HuH-7 (cell line): Measurements from ENCODE around the gene ZSCAN30.

Experiments used
- DNase-seq: peaks from one replicate; pipeline ENCODE4 v3.0.0; 2011; ENCODE audit warnings: low spot score

Gene ZSCAN30

DNA sequence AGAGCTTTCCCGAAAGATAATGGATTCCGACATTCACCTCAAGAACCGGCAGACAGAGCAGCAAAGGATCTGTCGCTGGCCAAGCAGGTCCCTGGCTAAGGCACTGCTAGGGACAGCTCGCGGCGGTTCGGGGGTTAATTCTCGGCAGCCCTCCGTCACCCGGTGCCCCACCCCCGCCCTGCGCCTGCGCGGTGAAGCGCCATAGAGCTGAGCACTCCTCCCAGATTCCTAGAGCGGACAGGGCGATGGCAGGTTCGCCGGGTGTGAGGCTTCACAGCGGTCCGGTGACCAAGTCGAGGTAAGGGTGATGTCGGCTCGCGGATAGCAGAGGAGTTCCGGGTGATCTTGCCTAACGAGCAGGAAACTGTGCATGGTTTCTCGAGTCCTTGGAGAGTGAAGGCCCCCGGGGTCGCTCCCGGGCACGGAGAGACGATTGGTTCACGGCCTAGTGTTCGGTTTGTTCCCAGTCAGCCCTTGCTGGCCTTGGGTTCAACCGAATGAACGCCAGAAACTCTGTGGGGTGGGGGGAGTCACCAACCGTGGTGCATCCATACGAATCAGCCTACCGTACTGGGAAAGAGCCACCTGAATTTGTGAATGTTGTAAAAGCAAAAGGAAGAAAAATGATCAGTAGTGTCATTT is at the start of gene ZSCAN30:
ZSCAN30 (minus strand) TSS at position 136 of the 642 bp plus-strand sequence. CDS start 25,877 bp downstream, outside the sequence.
- DNase-seq, result peak; percentile 82

DNA sequence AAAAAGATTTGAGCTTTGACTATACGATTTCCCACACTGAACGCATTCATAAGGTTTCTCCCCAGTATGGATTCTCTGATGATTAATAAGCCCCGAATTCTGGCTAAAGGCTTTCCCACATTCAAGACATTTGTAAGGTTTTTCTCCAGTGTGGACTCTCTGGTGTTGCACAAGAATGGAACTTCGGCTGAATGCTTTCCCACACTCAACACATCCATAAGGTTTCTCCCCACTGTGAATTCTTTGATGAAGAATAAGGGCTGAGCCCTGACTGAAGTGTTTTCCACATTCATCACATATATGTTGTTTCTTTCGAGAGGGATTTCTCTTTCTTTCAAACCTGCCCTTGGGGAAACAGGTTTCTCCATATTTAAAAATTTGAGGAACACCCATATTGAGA is 47.3 kb upstream of the ZSCAN30 start:
- no peak for DNase-seq

DNA sequence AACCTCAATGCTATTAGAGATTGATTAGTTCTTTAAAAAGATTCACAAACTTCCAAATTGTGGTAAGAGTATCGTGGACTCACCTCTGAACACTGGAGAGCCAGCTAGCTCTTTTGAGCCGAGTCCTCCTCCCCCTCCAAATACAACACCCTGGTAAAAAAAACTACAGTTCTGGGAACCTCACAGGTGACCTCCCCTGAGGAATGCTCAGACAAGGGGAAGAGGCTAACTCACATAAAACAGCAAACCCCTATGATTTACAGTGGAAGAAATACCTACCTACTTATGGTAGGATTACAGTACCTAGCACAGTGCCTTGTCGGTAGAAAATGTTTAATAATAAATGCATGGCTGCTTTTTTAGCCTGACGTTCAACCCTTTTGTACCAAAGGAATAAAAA is 45.8 kb upstream of the ZSCAN30 start:
- no peak for DNase-seq

DNA sequence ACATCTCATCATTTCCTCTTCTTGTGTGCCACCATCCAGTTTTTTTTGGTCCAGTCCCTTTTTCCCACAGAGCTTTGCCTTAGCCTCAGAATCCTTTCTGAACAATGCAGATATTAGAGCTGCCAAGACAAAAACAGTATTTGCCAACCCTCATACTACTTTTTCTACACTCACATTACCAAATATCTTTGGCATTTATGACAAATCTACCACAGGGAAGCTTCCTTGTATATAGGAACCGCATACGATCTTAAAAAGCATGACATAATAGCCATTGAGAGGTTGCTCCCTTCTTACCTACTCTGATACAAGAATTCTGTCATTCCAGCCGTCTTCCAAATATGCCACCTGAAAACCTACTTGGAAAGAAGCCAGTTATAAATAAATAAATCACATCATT is 44.8 kb upstream of the ZSCAN30 start:
- DNase-seq, result no peak

DNA sequence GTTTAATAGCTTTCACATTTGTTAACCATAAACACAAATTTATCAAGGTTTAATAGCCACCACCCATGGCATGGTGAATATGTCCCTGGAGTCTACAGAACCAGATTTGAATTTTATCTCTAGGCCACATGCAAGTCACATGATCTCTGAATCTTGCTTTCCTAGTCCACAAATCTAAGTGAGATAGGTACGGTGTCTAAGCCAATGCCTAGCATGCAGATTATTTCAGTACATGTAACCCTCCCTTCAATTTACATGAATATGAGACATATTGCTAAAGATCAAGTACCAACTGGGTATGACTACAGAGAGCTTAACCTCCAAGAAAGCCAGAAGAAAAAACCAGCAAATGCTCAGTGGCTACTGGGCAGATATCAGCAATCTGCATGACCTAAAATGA is 44.2 kb upstream of the ZSCAN30 start:
- DNase-seq, result no peak

DNA sequence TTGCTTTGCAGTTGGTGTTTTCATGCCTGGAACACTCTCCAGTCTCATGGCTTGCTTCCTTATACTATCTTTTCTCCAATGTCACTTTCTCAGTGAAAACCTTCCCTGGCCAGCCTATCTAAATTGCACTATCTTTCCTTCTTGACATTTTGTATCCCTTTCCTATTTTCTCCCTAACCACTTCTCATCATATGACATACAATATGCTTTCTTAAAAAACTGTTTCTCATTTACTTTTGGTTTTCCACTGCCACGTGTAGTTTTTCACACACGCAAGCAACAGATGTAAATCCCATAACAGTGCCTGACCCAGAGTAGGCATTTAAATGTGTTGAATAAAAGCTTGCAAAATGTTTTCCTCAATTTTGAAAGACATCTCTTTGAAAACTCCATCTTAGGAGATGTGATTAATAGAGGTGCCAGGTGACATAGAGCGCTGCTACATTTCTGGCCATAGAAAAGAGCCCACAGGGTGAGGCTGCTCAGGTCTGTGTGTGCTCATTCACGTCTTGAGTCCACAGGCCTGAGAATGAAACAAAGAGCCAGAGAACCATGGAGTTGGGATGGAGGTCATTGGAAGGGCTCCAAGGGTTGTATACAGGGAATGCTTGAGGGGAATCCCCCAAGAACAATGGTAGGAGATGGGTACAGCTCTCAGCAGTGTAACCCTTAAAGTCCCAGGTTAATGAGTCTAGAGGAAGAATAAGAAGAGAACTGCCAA is 41.5 kb upstream of the ZSCAN30 start:
- no peak for DNase-seq

DNA sequence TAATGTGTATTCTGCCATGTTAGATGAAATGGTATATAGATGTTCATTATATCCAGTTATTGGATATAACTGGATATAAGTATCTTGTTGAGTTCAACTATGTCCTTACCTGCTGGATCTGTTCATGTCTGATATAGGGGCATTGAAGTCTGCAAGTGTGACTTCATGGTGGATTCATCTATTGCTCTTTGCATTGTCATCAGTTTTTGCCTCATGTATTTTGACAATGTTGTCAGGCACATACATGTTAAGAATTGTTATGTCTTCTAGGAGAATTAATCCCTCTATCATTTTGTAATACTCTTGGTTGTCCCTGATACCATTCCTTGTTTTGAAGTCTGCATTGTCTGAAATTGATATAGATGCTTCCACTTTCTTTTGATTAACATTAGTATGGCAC is 38.8 kb upstream of the ZSCAN30 start:
- no peak for DNase-seq

DNA sequence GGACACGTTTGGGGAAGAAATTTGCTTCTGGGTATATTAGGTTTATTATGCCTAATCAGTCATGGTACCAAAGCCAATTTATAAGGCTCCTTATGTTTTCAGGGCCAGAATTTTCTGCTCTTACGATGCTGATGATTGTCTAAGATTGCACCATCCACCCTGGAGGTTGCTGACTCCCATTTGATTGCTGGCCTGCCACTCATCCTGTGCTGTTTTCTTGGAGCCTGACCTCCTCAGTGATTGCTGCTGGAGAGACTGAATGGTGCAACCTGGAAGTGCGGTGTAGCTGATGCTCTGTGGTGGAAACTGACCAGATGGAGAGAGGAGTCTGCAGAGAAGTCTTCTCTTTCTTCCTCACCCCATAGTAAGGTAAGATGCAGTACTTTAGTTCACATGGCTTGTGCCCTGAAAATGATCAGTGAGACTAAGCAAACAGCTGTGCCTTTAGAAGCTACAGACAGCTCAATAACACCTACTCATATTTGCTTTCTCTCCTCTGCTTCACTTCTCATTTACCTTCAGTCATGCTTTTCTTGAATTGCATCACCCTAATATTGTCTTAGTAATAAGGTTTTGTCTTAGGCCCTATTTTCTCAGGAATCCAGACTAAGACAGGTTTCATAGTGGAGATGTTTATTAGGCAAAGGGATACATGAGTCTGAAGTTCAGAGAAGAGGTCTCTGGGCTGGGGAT is 36.8 kb upstream of the ZSCAN30 start:
- no peak for DNase-seq

DNA sequence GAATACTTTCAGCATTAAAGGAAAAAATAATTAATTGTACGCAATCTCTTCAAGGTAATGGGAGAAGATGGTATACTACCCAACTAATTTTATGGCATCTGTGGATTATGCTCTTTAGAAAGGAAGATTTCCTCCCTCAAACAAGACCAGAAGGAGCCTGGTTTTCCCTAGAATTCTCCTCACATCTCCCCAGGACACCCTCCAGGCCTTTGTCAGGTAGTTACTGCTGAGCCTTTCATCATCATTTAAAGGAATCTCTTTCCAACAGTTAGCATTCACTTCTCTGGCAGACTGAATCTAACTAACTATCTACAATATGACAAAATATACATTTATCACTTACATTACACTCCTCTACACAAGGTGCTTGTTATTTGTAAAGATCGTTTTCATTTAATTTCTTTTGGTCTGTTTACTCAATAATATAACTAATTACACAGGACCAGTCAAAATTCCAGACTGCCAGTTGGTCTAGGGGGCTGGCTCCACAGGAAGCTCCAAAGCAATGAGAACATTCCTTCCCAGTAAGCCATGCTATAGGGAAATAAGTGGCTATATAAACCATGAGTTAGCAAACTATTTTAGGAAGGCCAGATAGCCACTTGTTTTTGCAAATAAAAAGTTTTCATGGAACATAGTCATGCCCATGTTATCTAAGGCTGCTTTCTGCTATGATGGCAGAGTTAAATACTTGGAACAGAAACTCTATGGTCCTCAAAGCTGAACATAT is 35.1 kb upstream of the ZSCAN30 start:
- no peak for DNase-seq

DNA sequence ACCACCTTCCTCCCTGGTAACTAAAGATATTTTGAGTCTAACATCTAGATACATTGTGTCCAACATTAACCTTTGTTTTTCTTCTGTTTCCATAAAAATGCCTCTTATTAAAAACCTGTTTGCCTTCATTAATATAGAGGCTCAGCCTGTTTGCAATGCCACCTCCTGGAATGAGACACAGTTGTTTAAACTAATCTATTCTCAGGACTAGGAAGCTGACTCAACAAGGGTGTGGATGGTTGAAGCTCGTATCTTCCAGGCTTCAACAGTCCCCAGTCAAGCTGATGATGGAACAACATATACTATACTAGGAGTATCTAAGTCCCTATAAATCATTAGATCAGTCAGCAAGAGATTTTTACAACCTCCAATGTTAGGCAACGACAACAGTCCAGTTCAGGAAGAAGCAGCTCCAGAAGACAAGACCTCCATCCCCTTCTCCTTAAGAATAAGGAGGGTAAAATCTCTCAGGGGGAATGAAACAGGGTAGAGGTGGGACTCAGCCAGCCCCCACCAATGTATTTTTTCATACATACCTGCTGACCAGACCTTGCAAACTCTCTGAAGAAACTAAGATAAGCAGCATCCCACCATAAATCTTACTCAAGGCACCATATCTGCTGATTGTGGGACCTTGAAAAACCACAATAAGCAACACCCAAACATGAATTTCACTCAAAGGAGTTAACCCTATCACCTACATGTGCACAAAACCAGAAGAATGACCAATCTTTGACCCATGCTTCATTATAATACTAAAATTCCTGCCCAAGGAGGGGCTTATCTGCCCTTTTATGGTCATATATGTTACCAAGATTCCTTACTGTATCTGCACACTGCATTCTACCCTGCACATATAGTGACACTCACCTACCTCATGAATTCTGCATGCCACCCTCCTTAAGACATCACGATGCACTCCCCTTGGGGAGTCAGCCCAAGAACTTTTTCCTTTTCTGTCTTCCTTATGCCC is 32.7 kb upstream of the ZSCAN30 start:
- DNase-seq, result no peak

DNA sequence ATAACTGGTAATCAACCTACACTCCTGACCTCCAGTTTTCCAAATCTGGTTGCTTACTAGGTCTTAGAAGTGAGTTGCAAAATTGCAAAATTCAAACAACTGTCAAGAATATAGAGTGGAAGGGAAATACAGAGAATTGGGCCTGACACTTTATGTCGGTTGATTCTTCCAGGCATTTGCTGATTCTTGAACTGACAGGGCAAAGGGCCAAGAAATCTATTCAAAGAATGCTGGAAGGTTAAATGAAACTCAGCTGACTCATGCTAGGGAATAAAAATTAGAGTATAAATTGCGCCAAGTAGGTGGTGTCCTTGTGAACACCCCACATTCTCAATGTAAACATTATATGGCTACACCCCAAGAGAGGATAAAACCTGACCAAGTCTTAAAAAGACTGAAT is 21.5 kb upstream of the ZSCAN30 start:
- no peak for DNase-seq

DNA sequence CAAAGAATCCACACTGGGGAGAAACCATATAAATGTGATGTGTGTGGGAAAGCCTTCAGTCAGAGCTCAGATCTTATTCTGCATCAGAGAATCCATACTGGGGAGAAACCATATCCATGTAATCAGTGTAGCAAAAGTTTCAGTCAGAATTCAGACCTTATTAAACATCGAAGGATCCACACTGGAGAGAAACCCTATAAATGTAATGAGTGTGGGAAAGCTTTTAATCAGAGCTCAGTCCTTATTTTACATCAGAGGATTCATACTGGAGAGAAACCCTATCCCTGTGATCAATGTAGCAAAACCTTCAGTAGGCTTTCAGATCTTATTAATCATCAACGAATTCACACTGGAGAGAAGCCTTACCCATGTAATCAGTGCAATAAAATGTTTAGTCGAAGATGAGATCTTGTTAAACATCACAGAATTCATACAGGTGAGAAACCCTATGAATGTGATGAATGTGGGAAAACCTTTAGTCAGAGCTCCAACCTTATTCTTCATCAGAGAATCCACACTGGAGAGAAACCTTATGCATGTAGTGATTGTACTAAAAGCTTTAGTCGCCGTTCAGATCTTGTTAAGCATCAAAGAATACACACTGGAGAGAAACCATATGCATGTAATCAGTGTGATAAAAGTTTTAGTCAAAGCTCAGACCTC is 16.7 kb upstream of the ZSCAN30 start:
- DNase-seq, result no peak

DNA sequence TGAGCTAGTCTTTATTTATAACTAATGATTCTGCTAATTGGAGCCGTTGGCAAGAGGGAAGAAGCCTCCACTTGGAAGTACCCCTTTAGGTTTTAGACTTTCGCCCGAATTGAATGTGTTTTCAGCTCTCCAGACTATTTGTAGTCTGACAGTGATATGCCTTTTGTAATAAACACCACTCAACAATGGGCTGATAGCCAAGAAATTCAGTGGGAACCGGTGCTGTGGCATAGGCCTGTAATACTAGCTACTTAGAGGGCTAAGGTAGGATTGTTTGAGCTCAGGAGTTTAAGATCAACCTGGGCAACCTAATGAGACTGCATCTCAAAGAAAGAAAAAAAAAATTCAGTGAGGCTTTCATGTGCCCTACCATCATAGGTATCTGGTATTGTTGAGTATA is 13.6 kb upstream of the ZSCAN30 start:
- DNase-seq, result no peak

DNA sequence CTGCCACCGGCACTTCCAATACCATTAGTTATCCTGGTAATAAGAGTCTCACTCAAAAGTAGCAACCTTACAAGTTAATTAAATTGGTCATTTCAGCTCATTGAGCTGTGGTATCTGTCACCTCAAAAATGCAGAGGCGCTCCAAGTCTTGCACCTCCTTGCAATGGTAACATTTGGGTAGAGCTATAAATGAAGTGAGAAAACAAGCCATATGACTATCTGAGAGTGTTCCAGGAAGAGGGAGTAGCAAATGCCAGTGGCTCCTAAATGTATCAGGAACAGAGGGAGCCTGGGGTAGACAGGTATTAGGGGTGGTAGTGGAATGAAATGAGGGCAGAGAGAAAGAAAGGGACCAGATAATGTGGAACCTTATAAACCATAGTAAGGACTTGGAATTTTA is 6.0 kb upstream of the ZSCAN30 start:
- DNase-seq, result no peak

DNA sequence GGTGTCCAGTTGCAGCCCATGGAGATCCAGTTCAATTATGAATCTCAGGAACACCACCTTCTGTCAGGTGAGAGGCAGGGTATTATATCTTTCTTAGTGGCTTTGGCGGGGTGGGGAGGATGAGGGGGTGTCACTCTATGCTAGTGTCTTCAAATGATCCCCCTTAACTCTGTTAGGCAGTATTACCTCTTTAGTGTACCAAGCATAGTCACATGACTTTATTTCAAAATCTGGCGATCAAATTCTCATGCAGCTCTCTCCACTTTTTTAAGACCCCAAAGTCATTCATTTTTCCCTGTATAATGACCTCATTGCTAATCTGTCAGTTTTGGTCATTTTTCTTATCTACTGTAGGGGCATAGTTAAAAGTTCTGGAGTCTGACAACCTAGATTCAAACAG is 1.1 kb upstream of the ZSCAN30 start:
- no peak for DNase-seq

DNA sequence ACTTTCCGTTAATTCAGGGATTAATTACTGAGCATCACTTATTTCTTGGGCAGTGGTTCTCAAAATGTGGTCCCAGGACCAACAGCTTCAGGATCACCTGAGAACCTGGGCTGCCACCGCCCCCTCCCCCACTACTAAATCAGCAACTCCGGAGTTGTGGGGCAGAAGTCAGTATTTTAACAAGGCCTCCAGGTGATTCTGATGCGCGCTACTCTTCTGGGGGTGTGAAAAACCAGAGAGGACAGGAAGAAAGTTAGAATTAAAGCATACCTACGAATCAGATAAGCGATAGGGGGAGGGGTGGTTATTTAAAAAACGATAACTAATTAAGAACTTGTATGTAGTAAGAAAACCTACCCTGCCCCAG is 319 bp downstream of the ZSCAN30 start:
- DNase-seq, result peak; percentile 15

DNA sequence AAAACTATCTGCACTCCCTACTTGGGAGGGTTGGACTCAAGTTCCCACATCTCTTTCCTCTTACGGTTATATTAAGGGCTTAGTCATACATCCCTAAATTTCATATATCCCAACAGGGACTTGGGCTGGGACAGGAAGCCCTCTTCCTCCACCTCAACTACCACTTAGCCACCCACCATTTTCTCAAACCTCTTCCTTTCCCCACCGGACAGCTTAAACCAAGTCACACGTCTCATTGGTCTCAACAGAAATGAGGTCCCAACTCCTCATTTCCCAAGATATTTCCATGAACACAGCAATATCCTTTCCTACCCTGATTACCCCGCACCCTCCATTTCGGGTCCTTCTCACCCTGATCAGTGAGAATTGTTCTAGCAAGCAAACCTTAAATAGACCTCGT is 736 bp downstream of the ZSCAN30 start:
- DNase-seq, result no peak

DNA sequence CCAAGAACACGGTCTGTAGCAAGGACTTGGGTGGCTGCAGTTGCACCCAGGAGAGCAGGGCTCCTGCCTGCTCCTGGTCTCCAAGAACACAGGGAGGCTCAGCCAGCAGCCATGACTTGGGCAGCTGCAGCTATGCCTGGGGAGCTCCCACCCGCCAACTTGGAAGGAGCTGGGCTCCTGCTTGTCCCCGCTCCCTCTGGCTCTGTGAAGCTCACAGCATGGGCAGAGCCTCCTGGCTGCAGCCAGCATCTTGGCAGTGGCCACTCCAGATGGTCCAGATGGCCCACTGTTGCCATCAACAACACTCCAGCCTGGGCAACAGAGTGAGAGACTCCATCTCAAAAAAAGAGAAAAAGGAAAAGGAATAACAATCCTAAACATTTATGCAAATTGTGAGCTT is 5.2 kb downstream of the ZSCAN30 start:
- no peak for DNase-seq

DNA sequence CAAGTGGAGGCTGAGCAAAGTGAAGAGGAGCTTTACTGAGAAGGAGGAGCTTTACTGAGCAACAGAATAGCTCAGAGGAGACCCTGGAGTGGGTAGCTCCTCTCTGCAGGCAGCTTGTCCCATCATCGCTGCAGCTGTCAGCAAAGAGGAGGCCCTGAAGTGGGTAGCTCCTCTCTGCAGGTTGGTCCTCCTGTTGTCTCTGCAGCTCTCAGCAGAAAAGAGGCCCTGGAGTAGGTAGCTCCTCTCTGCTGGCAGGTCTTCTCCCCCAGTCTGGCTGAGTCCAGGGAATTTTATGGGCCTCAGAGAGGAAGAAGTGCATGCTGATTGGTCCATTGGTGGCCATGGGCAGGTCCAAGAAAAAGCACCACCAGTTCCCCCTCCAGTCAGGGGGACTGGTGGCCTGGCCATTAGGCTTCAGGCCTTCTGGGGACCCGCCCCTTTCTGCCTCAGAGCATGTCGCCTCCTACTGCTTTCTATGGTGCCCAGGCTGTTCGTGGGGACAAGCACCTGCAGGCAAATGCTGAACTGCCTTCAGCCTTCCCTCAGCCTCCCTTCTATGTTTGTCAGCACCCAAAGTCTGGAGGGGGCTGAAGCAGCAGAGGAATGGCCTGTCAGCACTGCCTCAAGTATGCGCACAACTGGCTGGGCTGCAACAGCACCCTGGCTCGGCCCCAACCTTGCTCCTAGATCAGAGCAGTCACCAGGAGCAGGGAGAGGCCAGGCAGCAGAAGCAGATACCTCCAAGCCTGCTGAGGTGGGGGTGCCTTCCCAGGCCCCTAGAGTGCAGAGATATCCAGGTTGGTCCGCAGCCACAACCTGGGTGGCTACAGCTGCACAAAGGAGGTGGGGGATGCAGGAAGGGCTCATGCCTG is 5.9 kb downstream of the ZSCAN30 start:
- no peak for DNase-seq

DNA sequence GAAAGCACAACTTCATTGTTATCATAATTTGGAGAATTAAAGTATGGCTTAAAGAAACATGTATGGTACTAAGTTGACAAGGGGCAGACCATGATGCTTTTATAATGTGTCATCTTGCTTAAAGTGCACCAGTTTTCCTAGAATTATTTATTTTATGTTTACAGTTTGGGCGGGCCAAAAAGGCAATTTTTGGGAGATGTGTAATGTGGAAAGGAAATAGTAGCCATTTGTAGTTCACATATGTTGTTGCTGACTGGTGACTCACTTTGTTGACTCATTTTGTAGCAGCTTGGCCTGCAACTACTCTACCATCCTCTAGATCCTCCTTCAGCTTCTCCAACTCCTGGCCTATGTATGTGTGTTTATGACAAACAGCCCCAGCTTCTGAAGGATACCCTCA is 7.7 kb downstream of the ZSCAN30 start:
- no peak for DNase-seq
